SKM-1 (cell line): ENCODE data around the gene HHIPL2.
A peak's percentile ranks its signal among the peaks of the same experiment; 100 is the strongest.
"Not testable (repeated sequence)": the region's sequence is repeated elsewhere in the genome, so short reads cannot be mapped to it uniquely, and the experiment has no call there.

Experiments
- DNase-seq: peaks from one replicate; lab custom pipeline; 2025; ENCODE audit not compliant: unreplicated experiment; lab: John Stamatoyannopoulos, UW

HHIPL2 gene

GRCh38 chr1:222540598-222540995 is 7.3 kb downstream of the HHIPL2 start:
- no peak for DNase-seq

GRCh38 chr1:222539951-222540597 is 7.8 kb downstream of the HHIPL2 start:
- DNase-seq: no peak

GRCh38 chr1:222535455-222535854 is 12.4 kb downstream of the HHIPL2 start:
- DNase-seq: no peak

- DNase-seq: no peak
Observed at GRCh38 chr1:222530852-222531251, 17.1 kb downstream of the HHIPL2 start.

- no peak for DNase-seq
Observed at GRCh38 chr1:222529916-222530315, 18.0 kb downstream of the HHIPL2 start.

- DNase-seq: no peak
Observed at GRCh38 chr1:222529181-222529580, 18.7 kb downstream of the HHIPL2 start.

- peak; percentile 87 for DNase-seq
Observed at GRCh38 chr1:222525951-222526350, 22.0 kb downstream of the HHIPL2 start.

GRCh38 chr1:222523852-222524251 is 24.1 kb downstream of the HHIPL2 start:
- no peak for DNase-seq

- peak; percentile 70 for DNase-seq
Observed at GRCh38 chr1:222522105-222522915, 25.6 kb downstream of the HHIPL2 start.

- DNase-seq: peak; percentile 62
Observed at GRCh38 chr1:222521299-222522104, 26.4 kb downstream of the HHIPL2 start.

- not testable (repeated sequence) for DNase-seq
Observed at GRCh38 chr1:222489496-222489895, 58.4 kb downstream of the HHIPL2 start.

GRCh38 chr1:222487774-222488173 is 60.1 kb downstream of the HHIPL2 start:
- not testable (repeated sequence) for DNase-seq

GRCh38 chr1:222484005-222484404 is 63.9 kb downstream of the HHIPL2 start:
- not testable (repeated sequence) for DNase-seq

GRCh38 chr1:222479567-222479966 is 68.3 kb downstream of the HHIPL2 start:
- not testable (repeated sequence) for DNase-seq

- DNase-seq: not testable (repeated sequence)
Observed at GRCh38 chr1:222476436-222476835, 71.5 kb downstream of the HHIPL2 start.

GRCh38 chr1:222473717-222474116 is 74.2 kb downstream of the HHIPL2 start:
- not testable (repeated sequence) for DNase-seq

- not testable (repeated sequence) for DNase-seq
Observed at GRCh38 chr1:222472776-222473540, 74.9 kb downstream of the HHIPL2 start.
